ENCODE measurements around the gene VMP1.

- TF ChIP-seq CTCF (IDR thresholded peaks at IDR 0.05; ENCODE audit: low read depth, low read length, missing input control) = no peak
- no peak for TF ChIP-seq SP1 (IDR thresholded peaks at IDR 0.05)
- no peak for TF ChIP-seq HNF4G (IDR thresholded peaks at IDR 0.05)
- TF ChIP-seq EGR1 (IDR thresholded peaks at IDR 0.05; ENCODE audit: low read depth in 2 of 2) = no peak
Measured at GRCh38 chr17:59812139-59812538, 104.7 kb downstream of the VMP1 start.

Data from liver (tissue), 3 donors.